CD4-positive, alpha-beta T cell treated with Interleukin-15 for 4 hours (primary cell): ENCODE data around the gene NAA10.

Experiments
- DNase-seq: peaks from one replicate; pipeline ENCODE4 v3.0.0-alpha.2; 2020; ENCODE audit warnings: low spot score

Gene NAA10

DNA sequence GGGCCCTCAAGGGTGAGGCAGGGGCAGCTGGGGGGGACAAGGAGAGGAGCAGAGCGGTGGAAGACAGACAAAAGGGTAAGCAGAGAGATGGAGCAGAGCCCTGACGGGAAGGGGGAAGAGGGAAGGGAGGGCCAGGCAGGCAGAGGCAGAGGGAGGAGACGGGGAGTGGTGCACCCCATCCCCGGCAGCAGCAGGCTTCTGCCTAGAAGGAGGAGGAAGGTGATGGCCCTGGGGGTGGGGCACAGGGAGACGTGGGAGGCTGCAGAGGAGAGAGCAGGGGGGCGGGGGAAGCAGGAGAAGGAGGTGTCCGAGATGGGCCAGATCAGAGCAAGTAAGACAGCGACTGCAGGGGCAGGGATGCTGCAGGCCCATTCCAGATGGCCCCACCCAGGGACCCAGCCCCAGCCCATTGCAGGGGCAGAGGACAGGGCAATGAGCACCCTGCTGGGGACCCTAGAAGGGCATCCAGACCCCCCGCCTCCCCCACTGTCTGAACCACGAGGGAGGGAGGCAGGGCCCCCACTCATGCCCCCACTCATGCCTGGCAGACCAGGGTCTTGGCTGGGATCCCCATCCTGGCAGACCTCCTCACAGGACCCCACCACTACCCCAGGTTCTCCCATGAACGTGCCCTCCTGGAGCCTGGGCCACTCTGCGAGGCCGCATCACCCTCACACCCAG lies 51.5 kb downstream of the NAA10 start:
- no peak for DNase-seq

DNA sequence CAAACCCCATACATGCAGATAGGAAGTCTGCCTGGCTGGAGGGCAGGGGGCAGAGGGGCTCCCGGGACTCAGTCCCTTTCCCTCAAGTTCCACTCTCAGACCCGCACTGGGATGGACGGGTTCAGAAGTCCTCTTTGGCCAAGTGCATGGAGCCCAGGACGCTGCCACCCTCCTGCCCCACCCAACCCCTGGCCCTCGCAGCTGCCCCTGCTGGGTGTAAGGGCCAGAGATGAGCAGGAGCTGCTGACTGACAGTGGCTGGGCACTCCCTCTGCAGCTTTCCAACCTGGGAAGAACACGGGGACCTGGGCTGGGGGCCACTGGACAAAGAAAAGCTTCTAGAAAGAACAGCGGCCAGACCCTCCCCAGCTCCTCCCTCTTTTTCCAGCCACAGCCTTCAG lies 52.3 kb downstream of the NAA10 start:
- DNase-seq, result no peak

- DNase-seq, result no peak
Measured at GRCh38 chrX:153882086-153882498, 52.7 kb downstream of the NAA10 start.

- no peak for DNase-seq
Measured at GRCh38 chrX:153881281-153881680, 53.6 kb downstream of the NAA10 start.

DNA sequence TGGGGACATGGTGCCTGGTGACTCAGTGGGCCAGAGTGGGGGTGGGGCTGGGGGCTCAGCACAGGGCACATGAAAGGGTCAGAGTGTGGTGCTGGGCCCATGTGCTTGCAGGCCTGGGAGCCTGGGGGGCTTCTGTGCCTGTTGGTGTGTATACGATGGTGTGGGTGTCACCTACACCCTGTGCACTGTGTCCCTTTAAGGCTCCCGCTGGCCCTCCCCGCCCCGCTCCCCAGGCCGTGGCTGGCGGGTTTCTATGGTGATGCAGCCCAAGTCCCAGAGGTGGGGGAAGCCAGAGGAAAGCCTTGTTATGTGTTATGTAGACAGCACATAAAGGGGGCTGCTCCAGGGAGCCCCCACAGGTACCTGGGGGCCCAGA lies 54.4 kb downstream of the NAA10 start:
- DNase-seq, result no peak

- DNase-seq, result no peak
Measured at GRCh38 chrX:153879741-153880439, 54.9 kb downstream of the NAA10 start.
